ENCODE measurements around the gene PTPRM. TPM values are rescaled to one million over a fixed set of nuclear protein-coding genes. Genes with fewer than 3 reads are reported as not detected.
A peak's percentile ranks its signal among the peaks of the same experiment; 100 is the strongest.

PTPRM gene
- 16.0 and 25.7 TPM in 2 replicates for polyA plus RNA-seq (2012; rRNA removed)
- 13.0 and 16.7 TPM in 2 replicates for polyA plus RNA-seq (2012; cell fraction: cytosol; rRNA removed)
- 38.2 and 77.1 TPM in 2 replicates for polyA plus RNA-seq (2012; cell fraction: nucleus; rRNA removed)

DNA sequence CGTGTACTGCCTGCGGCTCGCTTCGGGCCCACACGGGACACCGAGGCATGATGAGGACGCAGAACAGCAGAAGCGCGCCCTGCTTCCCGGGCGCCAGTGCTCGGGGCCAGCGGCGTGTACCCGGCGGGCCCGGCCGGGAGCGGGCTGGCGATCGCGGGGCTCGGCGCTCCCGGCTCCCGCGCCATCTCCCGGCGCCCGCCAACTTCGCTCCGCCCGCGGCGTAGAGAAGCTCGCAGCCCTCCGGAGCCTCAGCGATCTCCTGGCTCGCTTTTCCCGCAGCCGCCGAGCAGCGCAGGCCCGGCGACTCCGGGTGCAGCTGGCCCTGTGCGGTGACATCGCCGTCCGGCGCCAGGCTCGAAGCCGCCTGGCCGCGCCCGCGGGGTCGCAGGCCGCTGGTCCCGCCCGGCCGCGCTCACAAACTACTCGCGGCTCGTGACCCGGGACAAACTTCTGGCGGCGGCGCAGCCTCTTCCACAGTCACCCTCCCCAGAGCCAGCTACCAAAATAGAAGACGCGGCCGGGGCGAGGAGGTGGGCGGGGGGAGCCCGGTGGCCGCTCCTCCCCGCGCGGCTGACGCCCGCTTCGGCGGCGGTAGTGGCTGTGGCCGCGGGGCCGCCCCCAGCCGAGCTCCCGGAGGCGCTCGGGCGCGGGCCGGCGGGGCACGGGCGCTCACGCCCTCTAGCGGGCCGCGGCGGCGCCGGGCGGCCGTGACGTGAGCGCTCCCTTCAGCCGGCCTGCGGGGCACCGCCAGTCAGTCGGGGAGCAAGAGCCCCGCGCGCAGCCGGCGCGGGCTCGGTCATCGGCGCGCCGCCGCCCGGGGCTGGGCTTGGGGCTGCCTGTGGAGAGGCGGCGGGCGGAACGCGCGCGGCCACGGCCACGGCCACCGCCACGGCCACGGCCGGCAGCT is at the start of gene PTPRM:
Gene PTPRM, plus strand, starts transcription at position 750 of the 907 bp plus-strand sequence. CDS start 503 bp downstream, outside the sequence.
- Histone ChIP-seq H3K4me1 (ENCODE audit: control insufficient read depth in 1 of 2, insufficient read depth in 2 of 2, low read depth in 1 of 2, low read length in 1 of 2) (peaks cover 0 to 9% of the 10 kb centered on the region in 2 experiments; a peak in 1 of 4 replicates), H3K9me2 (no peaks in the 10 kb centered on the region), H3K36me3 (replicated peaks in 1 of 2; ENCODE audit: control insufficient read depth in 1 of 2, insufficient read depth in 2 of 2, low read length in 1 of 2) (no peaks in the 10 kb centered on the region), H3K27ac (ENCODE audit: low read depth in 2 of 2, low read length in 1 of 2) (peak within 1 kb of the TSS in 1 of 2 experiments; percentile 62; a peak in 2 of 4 replicates), H3K4me3 (ENCODE audit: low read depth in 2 of 2, low read length in 1 of 2) (peak within 1 kb of the TSS; percentile 59 to 70), H2AFZ (ENCODE audit: low read depth) (peak within 1 kb of the TSS; percentile 87), H3K9me3 (no peaks in the 10 kb centered on the region), H3K79me2 (ENCODE audit: insufficient read depth) (no peaks in the 10 kb centered on the region), H3K9ac (peak within 1 kb of the TSS; percentile 25; the same call in 1 of the 2 replicates), H3K4me2 (peak within 1 kb of the TSS; percentile 88), H4K20me1 (ENCODE audit: insufficient read depth) (no peaks in the 10 kb centered on the region), H3K27me3 (ENCODE audit: insufficient read depth) (peaks cover 17% of the 10 kb centered on the region; the same call in 1 of the 2 replicates), H3F3A (replicated peaks; ENCODE audit: insufficient read depth) (no peaks in the 10 kb centered on the region)
- ChIA-PET POLR2A (interaction anchor here (0.7 kb wide), 1 partner anchor 294 kb away, joined by 6 read pairs; no protein-coding TSS in a partner anchor), CTCF (interaction anchor here (0.5 to 5.6 kb wide), 122 partner anchors 9 to 1421 kb away, joined by 3 to 133 read pairs (median 4); no protein-coding TSS in a partner anchor)
- WGBS (ENCODE audit: low lambda C conversion rate): 1% methylated on average over 25 of the region's 139 CpGs
- TF ChIP-seq GATA2 (CRISPR knock-in tag; IDR thresholded peaks at IDR 0.05) (no peak), RAD21 (IDR thresholded peaks at IDR 0.05; ENCODE audit: low read length) (peak; percentile 53), SMC3 (IDR thresholded peaks at IDR 0.05; ENCODE audit: low read depth, low read length) (peak; percentile 53), RFX5 (IDR thresholded peaks at IDR 0.05; ENCODE audit: low read length) (no peak)
- TF ChIP-seq, protein P1, sequence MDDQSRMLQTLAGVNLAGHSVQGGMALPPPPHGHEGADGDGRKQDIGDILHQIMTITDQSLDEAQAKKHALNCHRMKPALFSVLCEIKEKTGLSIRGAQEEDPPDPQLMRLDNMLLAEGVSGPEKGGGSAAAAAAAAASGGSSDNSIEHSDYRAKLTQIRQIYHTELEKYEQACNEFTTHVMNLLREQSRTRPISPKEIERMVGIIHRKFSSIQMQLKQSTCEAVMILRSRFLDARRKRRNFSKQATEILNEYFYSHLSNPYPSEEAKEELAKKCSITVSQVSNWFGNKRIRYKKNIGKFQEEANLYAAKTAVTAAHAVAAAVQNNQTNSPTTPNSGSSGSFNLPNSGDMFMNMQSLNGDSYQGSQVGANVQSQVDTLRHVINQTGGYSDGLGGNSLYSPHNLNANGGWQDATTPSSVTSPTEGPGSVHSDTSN (IDR thresholded peaks at IDR 0.05): no peak
- peak; percentile 92 for DNase-seq

DNA sequence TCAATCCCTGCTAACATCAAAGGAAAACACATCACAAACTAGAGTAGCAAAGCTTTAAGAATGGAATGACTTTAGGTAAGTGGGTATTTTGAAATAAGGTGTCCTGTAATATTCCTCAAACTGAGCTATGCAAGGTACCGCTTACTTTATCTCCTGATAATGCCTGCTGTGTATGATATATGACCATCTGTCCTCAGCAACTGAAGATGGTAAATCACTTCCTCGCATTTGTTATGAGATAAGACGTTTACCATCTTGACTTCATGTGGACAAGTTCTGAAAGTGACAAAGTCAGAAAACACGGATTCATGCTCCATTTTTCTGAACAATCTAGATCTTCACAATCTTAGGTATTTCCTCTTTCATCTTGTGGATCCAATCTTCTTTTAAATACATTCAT is 49.3 kb upstream of the PTPRM start:
- POLR2A ChIA-PET: no interaction called here
- no peaks in the 10 kb centered on the region for H3K9me3 ChIP-seq

More for the DNA sequence above, 49.3 kb upstream of the PTPRM start:
- DNase-seq: no peak
- no peaks in the 10 kb centered on the region for H3K27me3 ChIP-seq (ENCODE audit: insufficient read depth)
- H3K27ac ChIP-seq (ENCODE audit: low read depth in 2 of 2, low read length in 1 of 2): no peak overlapping the region
- no peaks in the 10 kb centered on the region for H4K20me1 ChIP-seq (ENCODE audit: insufficient read depth)
- H3K9ac ChIP-seq: no peak overlapping the region
- no peak overlapping the region for H2AFZ ChIP-seq (ENCODE audit: low read depth)
- TF ChIP-seq SMC3 (IDR thresholded peaks at IDR 0.05; ENCODE audit: low read depth, low read length): no peak
- TF ChIP-seq CHD2 (IDR thresholded peaks at IDR 0.05; ENCODE audit: low read length, partially characterized antibody): no peak
- no peak for TF ChIP-seq RCOR1 (IDR thresholded peaks at IDR 0.05; ENCODE audit: low read length)
- TF ChIP-seq RXRA (IDR thresholded peaks at IDR 0.05; ENCODE audit: borderline replicate concordance, low read depth): no peak
- TF ChIP-seq GATA2 (CRISPR knock-in tag; IDR thresholded peaks at IDR 0.05): no peak
- TF ChIP-seq, protein P2, sequence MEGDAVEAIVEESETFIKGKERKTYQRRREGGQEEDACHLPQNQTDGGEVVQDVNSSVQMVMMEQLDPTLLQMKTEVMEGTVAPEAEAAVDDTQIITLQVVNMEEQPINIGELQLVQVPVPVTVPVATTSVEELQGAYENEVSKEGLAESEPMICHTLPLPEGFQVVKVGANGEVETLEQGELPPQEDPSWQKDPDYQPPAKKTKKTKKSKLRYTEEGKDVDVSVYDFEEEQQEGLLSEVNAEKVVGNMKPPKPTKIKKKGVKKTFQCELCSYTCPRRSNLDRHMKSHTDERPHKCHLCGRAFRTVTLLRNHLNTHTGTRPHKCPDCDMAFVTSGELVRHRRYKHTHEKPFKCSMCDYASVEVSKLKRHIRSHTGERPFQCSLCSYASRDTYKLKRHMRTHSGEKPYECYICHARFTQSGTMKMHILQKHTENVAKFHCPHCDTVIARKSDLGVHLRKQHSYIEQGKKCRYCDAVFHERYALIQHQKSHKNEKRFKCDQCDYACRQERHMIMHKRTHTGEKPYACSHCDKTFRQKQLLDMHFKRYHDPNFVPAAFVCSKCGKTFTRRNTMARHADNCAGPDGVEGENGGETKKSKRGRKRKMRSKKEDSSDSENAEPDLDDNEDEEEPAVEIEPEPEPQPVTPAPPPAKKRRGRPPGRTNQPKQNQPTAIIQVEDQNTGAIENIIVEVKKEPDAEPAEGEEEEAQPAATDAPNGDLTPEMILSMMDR (IDR thresholded peaks at IDR 0.05): no peak
- TF ChIP-seq, protein P3, sequence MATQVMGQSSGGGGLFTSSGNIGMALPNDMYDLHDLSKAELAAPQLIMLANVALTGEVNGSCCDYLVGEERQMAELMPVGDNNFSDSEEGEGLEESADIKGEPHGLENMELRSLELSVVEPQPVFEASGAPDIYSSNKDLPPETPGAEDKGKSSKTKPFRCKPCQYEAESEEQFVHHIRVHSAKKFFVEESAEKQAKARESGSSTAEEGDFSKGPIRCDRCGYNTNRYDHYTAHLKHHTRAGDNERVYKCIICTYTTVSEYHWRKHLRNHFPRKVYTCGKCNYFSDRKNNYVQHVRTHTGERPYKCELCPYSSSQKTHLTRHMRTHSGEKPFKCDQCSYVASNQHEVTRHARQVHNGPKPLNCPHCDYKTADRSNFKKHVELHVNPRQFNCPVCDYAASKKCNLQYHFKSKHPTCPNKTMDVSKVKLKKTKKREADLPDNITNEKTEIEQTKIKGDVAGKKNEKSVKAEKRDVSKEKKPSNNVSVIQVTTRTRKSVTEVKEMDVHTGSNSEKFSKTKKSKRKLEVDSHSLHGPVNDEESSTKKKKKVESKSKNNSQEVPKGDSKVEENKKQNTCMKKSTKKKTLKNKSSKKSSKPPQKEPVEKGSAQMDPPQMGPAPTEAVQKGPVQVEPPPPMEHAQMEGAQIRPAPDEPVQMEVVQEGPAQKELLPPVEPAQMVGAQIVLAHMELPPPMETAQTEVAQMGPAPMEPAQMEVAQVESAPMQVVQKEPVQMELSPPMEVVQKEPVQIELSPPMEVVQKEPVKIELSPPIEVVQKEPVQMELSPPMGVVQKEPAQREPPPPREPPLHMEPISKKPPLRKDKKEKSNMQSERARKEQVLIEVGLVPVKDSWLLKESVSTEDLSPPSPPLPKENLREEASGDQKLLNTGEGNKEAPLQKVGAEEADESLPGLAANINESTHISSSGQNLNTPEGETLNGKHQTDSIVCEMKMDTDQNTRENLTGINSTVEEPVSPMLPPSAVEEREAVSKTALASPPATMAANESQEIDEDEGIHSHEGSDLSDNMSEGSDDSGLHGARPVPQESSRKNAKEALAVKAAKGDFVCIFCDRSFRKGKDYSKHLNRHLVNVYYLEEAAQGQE (IDR thresholded peaks at IDR 0.05; ENCODE audit: low read depth, low read length): no peak
- no peaks in the 10 kb centered on the region for H3K79me2 ChIP-seq (ENCODE audit: insufficient read depth)
- CTCF ChIA-PET: interaction anchor here (0.6 to 2.2 kb wide), 2 partner anchors 47 to 49 kb away, joined by 4 to 9 read pairs; partner anchors contain the start of gene PTPRM
- H3K4me2 ChIP-seq: no peak overlapping the region
- WGBS (ENCODE audit: low lambda C conversion rate): 43% methylated on average over 4 of the region's 4 CpGs
- no peaks in the 10 kb centered on the region for H3K36me3 ChIP-seq (replicated peaks in 1 of 2; ENCODE audit: control insufficient read depth in 1 of 2, insufficient read depth in 2 of 2, low read length in 1 of 2)
- H3K9me2 ChIP-seq: no peaks in the 10 kb centered on the region
- no peak overlapping the region for H3K4me3 ChIP-seq (ENCODE audit: low read depth in 2 of 2, low read length in 1 of 2)
- H3F3A ChIP-seq (replicated peaks; ENCODE audit: insufficient read depth): no peaks in the 10 kb centered on the region
- H3K4me1 ChIP-seq (ENCODE audit: control insufficient read depth in 1 of 2, insufficient read depth in 2 of 2, low read depth in 1 of 2, low read length in 1 of 2): peaks cover 0 to 11% of the 10 kb centered on the region in 2 experiments; a peak in 2 of 4 replicates
